SK-MEL-5 (cell line): ENCODE results near the gene SMC6. TPM values are rescaled to one million over a fixed set of nuclear protein-coding genes. Genes with fewer than 3 reads are reported as not detected.

ENCODE experiments used
- DNase-seq: peaks from one replicate; pipeline ENCODE4 v3.0.0-alpha.2; 2016; ENCODE audit warnings: low read depth, low spot score
- in situ Hi-C: cut with HindIII; loops from 2 replicates; pipeline ENCODE4 v1.10.0; 2016; ENCODE audit warnings: low sequenced_read_pairs, high pct_unique_total_duplicates, low pct_unique_long_range_greater_than_20kb
- polyA plus RNA-seq, 2 experiments: library from polyadenylated mRNA; depleted of rRNA; stranded (reverse); fragments of >200 nt; gene quantifications; 2 replicates each; pipeline ENCODE4 v1.2.3, GENCODE V29; 2015
- total RNA-seq: library from RNA; depleted of rRNA; stranded (reverse); fragments of >200 nt; shearing (Covaris generic); gene quantifications from 2 replicates; pipeline ENCODE4 v1.2.3, GENCODE V29; 2014; rRNA removed

SMC6 gene
- total RNA-seq: 26.3 and 30.6 TPM in 2 replicates
- polyA plus RNA-seq (2015; cell fraction: cytosol; rRNA removed): 14.8 and 18.4 TPM in 2 replicates
- polyA plus RNA-seq (2015; cell fraction: nucleus; rRNA removed): 73.8 and 90.3 TPM in 2 replicates

- in situ Hi-C loops: no loop called here
- DNase-seq: peak; percentile 94
These were observed at the start of gene SMC6, which contains the start of gene GEN1 for GRCh38 chr2:17753803-17754663. Gene SMC6, minus strand, starts transcription at chr2:17753810. Its CDS starts 7,864 bp downstream, at chr2:17745946. Gene GEN1, plus strand, starts transcription at chr2:17754138. Its CDS starts 5,806 bp downstream, at chr2:17759944.

GRCh38 chr2:17800693-17801458, 47.3 kb upstream of the SMC6 start:
- in situ Hi-C loops: no loop called here
- no peak for DNase-seq

- in situ Hi-C loops: no loop called here
- peak; percentile 44 for DNase-seq
These were observed 46.6 kb upstream of the SMC6 start for GRCh38 chr2:17800219-17800618.

GRCh38 chr2:17799301-17800120, 45.9 kb upstream of the SMC6 start:
- DNase-seq: no peak
- in situ Hi-C loops: no loop called here

- no peak for DNase-seq
- in situ Hi-C loops: no loop called here
These were observed 44.7 kb upstream of the SMC6 start for GRCh38 chr2:17798338-17798737.

GRCh38 chr2:17795309-17795708, 41.7 kb upstream of the SMC6 start:
- in situ Hi-C loops: no loop called here
- no peak for DNase-seq

- no peak for DNase-seq
- in situ Hi-C loops: no loop called here
These were observed 40.3 kb upstream of the SMC6 start for GRCh38 chr2:17793803-17794354.

- no peak for DNase-seq
- in situ Hi-C loops: no loop called here
These were observed 39.7 kb upstream of the SMC6 start for GRCh38 chr2:17793296-17793695.

GRCh38 chr2:17792515-17792914, 38.9 kb upstream of the SMC6 start:
- in situ Hi-C loops: no loop called here
- no peak for DNase-seq

- in situ Hi-C loops: no loop called here
- DNase-seq: no peak
These were observed 38.2 kb upstream of the SMC6 start for GRCh38 chr2:17791817-17792130.

- in situ Hi-C loops: no loop called here
- DNase-seq: no peak
These were observed 37.7 kb upstream of the SMC6 start for GRCh38 chr2:17791121-17791816.

GRCh38 chr2:17790536-17790935, 36.9 kb upstream of the SMC6 start:
- DNase-seq: no peak
- in situ Hi-C loops: no loop called here

GRCh38 chr2:17788773-17789172, 35.2 kb upstream of the SMC6 start:
- in situ Hi-C loops: no loop called here
- no peak for DNase-seq

- no peak for DNase-seq
- in situ Hi-C loops: no loop called here
These were observed 33.1 kb upstream of the SMC6 start for GRCh38 chr2:17786727-17787126.

GRCh38 chr2:17781482-17781881, 27.9 kb upstream of the SMC6 start:
- in situ Hi-C loops: no loop called here
- DNase-seq: peak; percentile 80

GRCh38 chr2:17780546-17780945, 26.9 kb upstream of the SMC6 start:
- in situ Hi-C loops: no loop called here

GRCh38 chr2:17772532-17772931, 18.9 kb upstream of the SMC6 start:
- in situ Hi-C loops: no loop called here
- DNase-seq: no peak

More at GRCh38 chr2:17780546-17780945, 26.9 kb upstream of the SMC6 start:
- peak; percentile 17 for DNase-seq
